ENCODE results near the gene APCDD1. TPM values are rescaled to one million over a fixed set of nuclear protein-coding genes. Genes with fewer than 3 reads are reported as not detected.
A peak's percentile ranks its signal among the peaks of the same experiment; 100 is the strongest.

The APCDD1 gene
- 10 to 100 TPM in 1 of 7 donors, 1 to 10 TPM in 6; 4.4 to 11.8 (median 9.6) TPM for total RNA-seq
- 1 to 10 TPM in 2 of 3 donors, under 1 TPM in 1; 0.93 to 2.5 (median 1.9) TPM for polyA plus RNA-seq
- long read RNA-seq, donor 1, transcript APCDD1-201 (5 exons, 3,809 nt), result major isoform, 5 of 5 reads
- long read RNA-seq, donor 1, partial matches to known transcripts, result 0 of 5 reads
- long read RNA-seq, donor 1, other reads (novel, unspliced or antisense), result 0 of 5 reads
- long read RNA-seq, donor 2, partial matches to known transcripts, result 0 of 3 reads
- long read RNA-seq, donor 2, other reads (novel, unspliced or antisense), result 0 of 3 reads

- no peak for TF ChIP-seq POLR2A (IDR thresholded peaks at IDR 0.05)
- TF ChIP-seq CTCF (IDR thresholded peaks at IDR 0.05 in 8 of 11, conservative IDR thresholded peaks at IDR 0.05 in 3 of 11), result no peak
- TF ChIP-seq POLR2AphosphoS5 (IDR thresholded peaks at IDR 0.05), result peak; percentile 12 to 76 (median 67)
- Histone ChIP-seq H3K9me3 (no peaks in the 10 kb centered on the region), H3K27me3 (replicated peaks in 1 of 7) (peaks cover 0 to 74% (median 30%) of the 10 kb centered on the region in 7 donors), H3K4me1 (peaks cover 0 to 27% (median 13%) of the 10 kb centered on the region in 6 donors), H3K36me3 (no peaks in the 10 kb centered on the region), H3K4me3 (peak within 1 kb of the TSS; percentile 30 to 72 (median 44)), H3K27ac (peak within 1 kb of the TSS in 7 of 8 donors; percentile 63 to 81 (median 70))
- 22 to 45% (median 28%) methylated on average over 28 to 63 of the region's 64 CpGs for whole genome bisulfite sequencing, 5 donors
- no peak for DNase-seq
- intact Hi-C loops (cut with DNase I; ENCODE audit: low total_unique reads), result no loop called here
Measured at GRCh38 chr18:10453806-10454680, at the start of gene APCDD1. TSS of gene APCDD1 (plus strand) at chr18:10454635. CDS start at chr18:10454982, 347 bp downstream.

- Histone ChIP-seq H3K27me3 (replicated peaks in 1 of 7) (peaks cover 0 to 7% (median 0%) of the 10 kb centered on the region in 7 donors), H3K27ac (no peak overlapping the region), H3K4me1 (peaks cover 0 to 16% (median 8%) of the 10 kb centered on the region in 6 donors), H3K36me3 (no peaks in the 10 kb centered on the region), H3K4me3 (no peak overlapping the region), H3K9me3 (no peaks in the 10 kb centered on the region)
- intact Hi-C loops (cut with DNase I; ENCODE audit: low total_unique reads), result no loop called here
- DNase-seq, result no peak
- 77 to 85% (median 83%) methylated on average over 10 of the region's 10 CpGs for WGBS, 5 donors
- no peak for TF ChIP-seq POLR2AphosphoS5 (IDR thresholded peaks at IDR 0.05)
- no peak for TF ChIP-seq CTCF (IDR thresholded peaks at IDR 0.05 in 8 of 11, conservative IDR thresholded peaks at IDR 0.05 in 3 of 11)
- TF ChIP-seq POLR2A (IDR thresholded peaks at IDR 0.05), result no peak
Measured at GRCh38 chr18:10405014-10405493, 49.4 kb upstream of the APCDD1 start.

GRCh38 chr18:10405816-10406663 lies 48.4 kb upstream of the APCDD1 start:
- no peak for DNase-seq
- no peaks in the 10 kb centered on the region for H3K36me3 ChIP-seq
- H3K4me1 ChIP-seq, result peaks cover 0 to 7% (median 1%) of the 10 kb centered on the region in 6 donors
- TF ChIP-seq POLR2AphosphoS5 (IDR thresholded peaks at IDR 0.05), result no peak
- TF ChIP-seq POLR2A (IDR thresholded peaks at IDR 0.05), result no peak
- no peak for TF ChIP-seq CTCF (IDR thresholded peaks at IDR 0.05 in 8 of 11, conservative IDR thresholded peaks at IDR 0.05 in 3 of 11)
- H3K27me3 ChIP-seq (replicated peaks in 1 of 7), result peaks cover 0 to 7% (median 0%) of the 10 kb centered on the region in 7 donors
- H3K4me3 ChIP-seq, result no peak overlapping the region
- H3K27ac ChIP-seq, result no peak overlapping the region
- no peaks in the 10 kb centered on the region for H3K9me3 ChIP-seq
- 42 to 77% (median 61%) methylated on average over 16 of the region's 16 CpGs for WGBS, 5 donors
- intact Hi-C loops (cut with DNase I; ENCODE audit: low total_unique reads), result no loop called here

Measured in spleen (tissue), 13 donors.